Iris pigment epithelial cell (primary cell): Measurements from ENCODE around the gene ALX3.
"Not testable (repeated sequence)": the region's sequence is repeated elsewhere in the genome, so short reads cannot be mapped to it uniquely, and the experiment has no call there.

Experiments
- DNase-seq: peaks from one replicate; pipeline ENCODE4 v3.0.0-alpha.2; 2011; ENCODE audit warnings: low read depth

The ALX3 gene

GRCh38 chr1:110089561-110090275, 19.2 kb upstream of the ALX3 start:
- no peak for DNase-seq

GRCh38 chr1:110088739-110089316, 18.4 kb upstream of the ALX3 start:
- DNase-seq = no peak

GRCh38 chr1:110087812-110088738, 17.6 kb upstream of the ALX3 start:
- DNase-seq = peak; percentile 65

GRCh38 chr1:110086961-110087360, 16.5 kb upstream of the ALX3 start:
- no peak for DNase-seq

- no peak for DNase-seq
Observed at GRCh38 chr1:110085671-110086070, 15.2 kb upstream of the ALX3 start.

GRCh38 chr1:110084227-110085078, 14.0 kb upstream of the ALX3 start:
- peak; percentile 64 for DNase-seq

- DNase-seq = no peak
Observed at GRCh38 chr1:110083866-110084226, 13.4 kb upstream of the ALX3 start.

GRCh38 chr1:110083061-110083865, 12.8 kb upstream of the ALX3 start:
- no peak for DNase-seq

- DNase-seq = no peak
Observed at GRCh38 chr1:110082477-110082876, 12.0 kb upstream of the ALX3 start.

GRCh38 chr1:110081061-110081460, 10.6 kb upstream of the ALX3 start:
- no peak for DNase-seq

- DNase-seq = not testable (repeated sequence)
Observed at GRCh38 chr1:110079995-110080394, 9.5 kb upstream of the ALX3 start.

- no peak for DNase-seq
Observed at GRCh38 chr1:110076789-110077500, 6.5 kb upstream of the ALX3 start.

- no peak for DNase-seq
Observed at GRCh38 chr1:110074166-110074565, 3.7 kb upstream of the ALX3 start.

- no peak for DNase-seq
Observed at GRCh38 chr1:110070282-110070669, 196 bp downstream of the ALX3 start.

- no peak for DNase-seq
Observed at GRCh38 chr1:110069404-110070281, 829 bp downstream of the ALX3 start.

- DNase-seq = no peak
Observed at GRCh38 chr1:110068646-110069403, 1.6 kb downstream of the ALX3 start.

- DNase-seq = no peak
Observed at GRCh38 chr1:110067893-110068645, 2.4 kb downstream of the ALX3 start.

GRCh38 chr1:110067479-110067892, 3.0 kb downstream of the ALX3 start:
- no peak for DNase-seq
